Vagina (tissue), 2 donors: ENCODE data around the gene TRAF3IP1. TPM values are rescaled to one million over a fixed set of nuclear protein-coding genes. Genes with fewer than 3 reads are reported as not detected.

ENCODE experiments used
- DNase-seq, 2 donors: peaks; one replicate each; pipeline ENCODE4 v3.0.0-alpha.2; 2017; ENCODE audit errors: extremely low spot score in 2 of 2
- H3K27ac ChIP-seq: fragments of 200-600 bp; sonication (generic); one replicate; pipeline ENCODE4 v1.5.1; 2019
- H3K27me3 ChIP-seq: fragments of 200-600 bp; sonication (generic); one replicate; pipeline ENCODE4 v1.5.1; 2019
- H3K36me3 ChIP-seq, 2 donors: fragments of 200-600 bp; sonication (generic); one replicate each; pipeline ENCODE4 v1.5.1; 2017 to 2019
- H3K4me1 ChIP-seq: fragments of 200-600 bp; sonication (generic); one replicate; pipeline ENCODE4 v1.5.1; 2019
- H3K4me3 ChIP-seq, 2 donors: fragments of 200-600 bp; sonication (generic); 1 replicate in 1 of 2; 2 replicates in 1 of 2; pipeline ENCODE4 v1.5.1; 2016 to 2019
- H3K9me3 ChIP-seq: fragments of 200-600 bp; sonication (generic); one replicate; pipeline ENCODE4 v1.5.1; 2019
- POLR2A ChIP-seq, 2 donors: fragments of 450-650 bp; IDR thresholded peaks; one replicate each; pipeline ENCODE4 v1.6.1; 2017; ENCODE audit warnings: antibody characterized with exemption in 2 of 2, mild to moderate bottlenecking in 2 of 2, moderate library complexity in 2 of 2
- POLR2AphosphoS5 ChIP-seq, 2 donors: sonication (generic); formaldehyde crosslinking; IDR thresholded peaks; one replicate each; pipeline ENCODE4 v1.9.0; 2017; ENCODE audit warnings: antibody characterized with exemption in 2 of 2, mild to moderate bottlenecking in 2 of 2, low read depth in 1 of 2; ENCODE audit not compliant: insufficient read depth in 1 of 2
- intact Hi-C: fragments of 100-400 bp; cut with DNase I; formaldehyde crosslinking; loops from one replicate; pipeline ENCODE4 v1.15.1; 2023
- total RNA-seq: library from RNA; depleted of rRNA; stranded (reverse); fragments of >200 nt; gene quantifications from one replicate; pipeline ENCODE4 v1.2.3, GENCODE V29; 2016
- TF ChIP-seq, protein P1 (sequence below), 3 experiments: fragments of 450-650 bp in 2 of 3; fragments of 200-600 bp in 1 of 3; sonication (generic) in 1 of 3; IDR thresholded peaks; one replicate each; pipeline ENCODE4 v1.5.1; 2017 to 2019; ENCODE audit warnings: antibody characterized with exemption in 3 of 3, mild to moderate bottlenecking in 2 of 3, moderate library complexity in 2 of 3

Gene TRAF3IP1
- total RNA-seq, 1 donor from 2014 or later: 10.3 TPM

DNA sequence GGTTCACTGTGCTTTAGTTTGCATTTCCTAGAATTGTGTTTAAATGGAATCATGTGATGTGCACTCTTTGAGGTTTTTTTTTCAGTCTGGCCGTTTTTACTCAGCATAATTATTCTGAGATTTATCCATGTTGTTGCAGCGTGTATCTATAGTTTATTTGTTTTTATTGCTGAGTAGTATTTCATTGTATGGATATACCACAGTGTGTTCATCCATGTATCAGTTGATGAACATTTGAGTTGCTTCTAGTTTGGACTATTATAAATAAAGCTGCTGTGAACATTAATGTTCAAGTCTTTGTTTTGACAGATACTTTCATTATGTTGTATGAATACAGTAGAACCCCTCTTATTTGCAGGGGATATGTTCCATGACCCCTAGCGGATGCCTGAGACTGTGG is 39.1 kb downstream of the TRAF3IP1 start:
- TF ChIP-seq POLR2A (IDR thresholded peaks at IDR 0.05) (no peak), POLR2AphosphoS5 (IDR thresholded peaks at IDR 0.05; ENCODE audit: insufficient read depth in 1 of 2, low read depth in 1 of 2) (no peak)
- TF ChIP-seq, protein P1, sequence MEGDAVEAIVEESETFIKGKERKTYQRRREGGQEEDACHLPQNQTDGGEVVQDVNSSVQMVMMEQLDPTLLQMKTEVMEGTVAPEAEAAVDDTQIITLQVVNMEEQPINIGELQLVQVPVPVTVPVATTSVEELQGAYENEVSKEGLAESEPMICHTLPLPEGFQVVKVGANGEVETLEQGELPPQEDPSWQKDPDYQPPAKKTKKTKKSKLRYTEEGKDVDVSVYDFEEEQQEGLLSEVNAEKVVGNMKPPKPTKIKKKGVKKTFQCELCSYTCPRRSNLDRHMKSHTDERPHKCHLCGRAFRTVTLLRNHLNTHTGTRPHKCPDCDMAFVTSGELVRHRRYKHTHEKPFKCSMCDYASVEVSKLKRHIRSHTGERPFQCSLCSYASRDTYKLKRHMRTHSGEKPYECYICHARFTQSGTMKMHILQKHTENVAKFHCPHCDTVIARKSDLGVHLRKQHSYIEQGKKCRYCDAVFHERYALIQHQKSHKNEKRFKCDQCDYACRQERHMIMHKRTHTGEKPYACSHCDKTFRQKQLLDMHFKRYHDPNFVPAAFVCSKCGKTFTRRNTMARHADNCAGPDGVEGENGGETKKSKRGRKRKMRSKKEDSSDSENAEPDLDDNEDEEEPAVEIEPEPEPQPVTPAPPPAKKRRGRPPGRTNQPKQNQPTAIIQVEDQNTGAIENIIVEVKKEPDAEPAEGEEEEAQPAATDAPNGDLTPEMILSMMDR (IDR thresholded peaks at IDR 0.05): no peak

DNA sequence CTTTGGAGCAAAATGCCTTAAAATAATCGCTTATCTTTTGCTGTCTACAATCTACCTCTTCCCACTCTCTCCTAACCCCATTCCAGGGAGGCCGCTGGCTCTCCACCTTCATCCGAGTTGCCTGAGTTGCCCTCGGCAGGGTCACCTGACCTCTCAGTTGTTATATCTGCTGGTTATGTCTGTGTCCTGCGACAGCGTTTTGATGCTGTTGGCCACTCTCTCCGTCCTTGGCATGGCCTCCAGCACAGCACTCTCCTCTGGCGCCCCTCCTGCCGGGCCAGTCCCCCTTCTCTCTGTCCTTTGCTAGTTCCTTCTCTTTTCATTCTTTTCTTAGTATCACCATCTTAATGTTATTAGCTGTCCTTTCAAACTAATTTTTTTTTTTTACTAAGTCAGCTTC is 41.6 kb downstream of the TRAF3IP1 start:
- H3K4me1 ChIP-seq: no peaks in the 10 kb centered on the region
- H3K4me3 ChIP-seq: no peak overlapping the region
- DNase-seq: peak in 1 of 2 donors; percentile 82
- no peaks in the 10 kb centered on the region for H3K9me3 ChIP-seq
- H3K27ac ChIP-seq: no peak overlapping the region
- H3K36me3 ChIP-seq: peaks cover 0 to 10% of the 10 kb centered on the region in 2 donors
- H3K27me3 ChIP-seq: no peaks in the 10 kb centered on the region
- TF ChIP-seq POLR2AphosphoS5 (IDR thresholded peaks at IDR 0.05; ENCODE audit: insufficient read depth in 1 of 2, low read depth in 1 of 2): no peak
- no peak for TF ChIP-seq POLR2A (IDR thresholded peaks at IDR 0.05)
- TF ChIP-seq, protein P1 (IDR thresholded peaks at IDR 0.05): no peak
- intact Hi-C loops: no loop called here

More for the DNA sequence above, 39.1 kb downstream of the TRAF3IP1 start:
- Histone ChIP-seq H3K27ac (no peak overlapping the region), H3K9me3 (no peaks in the 10 kb centered on the region), H3K36me3 (peaks cover 0 to 19% of the 10 kb centered on the region in 2 donors), H3K27me3 (no peaks in the 10 kb centered on the region), H3K4me3 (no peak overlapping the region), H3K4me1 (no peaks in the 10 kb centered on the region)
- intact Hi-C loops: no loop called here
- no peak for DNase-seq

DNA sequence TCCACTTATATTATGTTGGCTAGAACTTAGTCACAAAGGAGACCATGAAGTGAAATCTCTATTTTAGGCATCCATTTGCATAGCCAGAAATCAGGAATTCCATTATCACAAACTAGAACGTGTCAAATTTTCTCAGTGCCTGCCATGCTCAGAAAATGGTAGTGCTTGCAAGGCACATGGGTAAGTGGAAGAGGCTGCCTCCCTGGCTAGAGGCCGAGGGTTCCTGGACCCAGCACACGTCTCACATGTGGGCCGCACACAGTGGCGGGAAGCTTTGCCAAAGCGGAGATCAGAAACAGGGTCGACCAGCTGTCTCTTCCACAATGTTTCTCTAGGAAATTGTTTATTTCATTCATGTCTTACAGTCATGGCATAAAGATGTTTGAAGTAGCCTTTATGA is 42.3 kb downstream of the TRAF3IP1 start:
- Histone ChIP-seq H3K4me1 (no peaks in the 10 kb centered on the region), H3K4me3 (no peak overlapping the region), H3K27ac (no peak overlapping the region), H3K36me3 (peaks cover 0 to 10% of the 10 kb centered on the region in 2 donors), H3K27me3 (no peaks in the 10 kb centered on the region), H3K9me3 (no peaks in the 10 kb centered on the region)
- TF ChIP-seq, protein P1 (IDR thresholded peaks at IDR 0.05): no peak
- TF ChIP-seq POLR2AphosphoS5 (IDR thresholded peaks at IDR 0.05; ENCODE audit: insufficient read depth in 1 of 2, low read depth in 1 of 2): no peak
- TF ChIP-seq POLR2A (IDR thresholded peaks at IDR 0.05): no peak
- intact Hi-C loops: no loop called here
- no peak for DNase-seq

DNA sequence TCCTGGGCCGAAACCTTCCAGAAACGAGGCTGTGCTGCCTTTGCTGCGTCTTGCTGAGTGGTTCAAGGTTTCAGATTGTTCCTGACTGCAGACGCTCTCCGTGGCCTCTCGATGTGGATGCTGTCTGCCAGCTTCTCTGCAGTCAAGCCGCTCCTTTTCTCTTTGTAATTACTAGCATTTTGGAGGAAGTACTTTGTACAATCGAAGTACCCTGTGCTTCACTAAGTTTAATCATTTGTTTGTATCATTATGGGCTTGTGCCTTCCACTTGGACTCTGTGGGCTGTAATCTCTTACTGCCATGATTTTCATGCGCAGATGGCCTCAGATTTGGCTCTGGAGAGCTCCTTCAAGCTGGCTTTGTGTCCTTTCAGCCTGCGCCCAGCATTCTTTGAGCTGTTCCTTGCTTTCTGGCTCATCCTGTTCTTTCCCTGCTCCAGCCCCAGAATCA is 49.3 kb downstream of the TRAF3IP1 start:
- TF ChIP-seq POLR2A (IDR thresholded peaks at IDR 0.05): no peak
- TF ChIP-seq POLR2AphosphoS5 (IDR thresholded peaks at IDR 0.05; ENCODE audit: insufficient read depth in 1 of 2, low read depth in 1 of 2): no peak
- TF ChIP-seq, protein P1 (IDR thresholded peaks at IDR 0.05): no peak
- no peaks in the 10 kb centered on the region for H3K9me3 ChIP-seq
- no peak for DNase-seq
- H3K36me3 ChIP-seq: no peaks in the 10 kb centered on the region
- no peaks in the 10 kb centered on the region for H3K27me3 ChIP-seq
- no peaks in the 10 kb centered on the region for H3K4me1 ChIP-seq
- no peak overlapping the region for H3K4me3 ChIP-seq
- peak overlapping the region; percentile 5 for H3K27ac ChIP-seq
- intact Hi-C loops: no loop called here

DNA sequence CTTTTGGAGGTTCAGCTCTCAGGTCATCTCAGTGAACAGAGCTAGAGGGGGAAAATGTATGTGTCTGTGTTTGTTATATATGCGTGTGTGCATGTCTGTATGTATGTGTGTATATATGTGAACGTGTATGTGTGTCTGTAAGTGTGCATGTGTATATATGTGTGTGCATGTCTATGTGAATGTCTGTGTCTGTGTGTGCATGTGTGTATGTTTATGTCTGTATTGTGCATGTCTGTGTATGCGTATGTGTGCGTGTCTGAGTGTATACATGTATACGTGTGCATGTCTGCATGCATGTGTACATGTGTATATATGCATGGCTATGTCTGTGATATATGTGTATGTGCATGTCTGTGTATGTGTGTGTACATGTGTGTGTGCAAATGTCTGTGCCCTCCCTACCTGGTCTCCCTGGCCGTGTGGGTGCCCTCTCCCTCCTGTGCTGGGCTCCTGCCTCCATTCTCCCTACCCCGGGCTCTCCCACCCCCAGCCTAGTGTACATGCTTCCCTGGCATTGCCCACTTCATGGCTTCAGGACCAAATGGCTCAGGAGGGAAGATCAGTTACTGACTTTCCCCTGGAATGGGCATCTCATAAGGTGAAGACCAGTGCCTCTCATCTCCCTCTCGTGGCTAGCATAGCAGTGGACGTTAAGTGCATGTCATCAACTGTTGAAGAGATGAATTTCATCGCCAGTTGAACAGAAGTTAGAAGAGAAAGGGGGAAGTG is 49.9 kb downstream of the TRAF3IP1 start:
- Histone ChIP-seq H3K4me3 (no peak overlapping the region), H3K9me3 (no peaks in the 10 kb centered on the region), H3K27ac (peak overlapping the region; percentile 5), H3K36me3 (no peaks in the 10 kb centered on the region), H3K27me3 (no peaks in the 10 kb centered on the region), H3K4me1 (no peaks in the 10 kb centered on the region)
- TF ChIP-seq POLR2A (IDR thresholded peaks at IDR 0.05) (no peak), POLR2AphosphoS5 (IDR thresholded peaks at IDR 0.05; ENCODE audit: insufficient read depth in 1 of 2, low read depth in 1 of 2) (no peak)
- TF ChIP-seq, protein P1 (IDR thresholded peaks at IDR 0.05): no peak
- no peak for DNase-seq
- intact Hi-C loops: no loop called here
